GM08714 (cell line): ENCODE data around the gene BCL11B.

Experiments used
- H3K4me3 ChIP-seq: fragments of 200-500 bp; sonication (Bioruptor generic); 2 replicates; pipeline ENCODE4 v1.5.1; 2014; ENCODE audit warnings: mild to moderate bottlenecking, low read length, inconsistent platforms
- ZNF274 ChIP-seq: IDR thresholded peaks from 2 replicates; pipeline ENCODE4 v1.6.1; 2012; ENCODE audit warnings: mild to moderate bottlenecking, low read depth, low read length

BCL11B gene

GRCh38 chr14:99137913-99138571 is 134.0 kb downstream of the BCL11B start:
- TF ChIP-seq ZNF274, result no peak
- no peak overlapping the region for H3K4me3 ChIP-seq

DNA sequence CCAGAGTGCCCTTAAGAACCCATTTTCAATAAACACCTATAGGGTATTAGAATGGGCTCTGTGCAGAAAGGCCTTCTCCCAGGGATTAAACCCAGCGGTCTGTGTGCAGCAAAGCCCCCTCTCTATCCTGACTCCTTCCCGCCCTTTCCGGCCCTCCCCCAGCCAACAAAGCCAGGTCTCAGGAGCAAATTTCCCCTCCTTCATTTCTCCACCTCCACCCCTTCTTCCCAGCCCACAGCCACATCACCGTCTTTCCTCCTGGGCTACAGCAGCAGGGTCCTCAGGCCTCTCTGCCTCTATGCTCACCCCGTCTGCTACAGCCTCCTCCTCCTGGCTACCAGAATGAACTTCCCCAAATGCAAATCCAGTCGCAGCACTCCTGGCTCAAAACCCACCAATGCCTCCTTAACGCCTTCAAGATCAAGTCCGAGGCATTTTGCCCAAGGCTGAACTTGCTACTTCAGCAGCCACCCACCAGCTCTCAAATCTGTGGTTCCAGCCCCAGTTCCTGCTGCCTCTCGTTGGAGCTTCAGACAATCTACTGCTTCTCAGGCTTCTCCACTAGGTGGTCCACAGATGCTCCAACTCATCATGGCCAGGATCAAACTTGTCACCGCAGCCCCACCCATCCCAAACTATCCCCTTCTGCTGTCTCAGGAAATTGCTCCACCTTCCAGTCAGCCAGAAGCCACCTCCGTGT is 134.8 kb downstream of the BCL11B start:
- TF ChIP-seq ZNF274, result no peak

GRCh38 chr14:99136401-99136800 is 135.6 kb downstream of the BCL11B start:
- TF ChIP-seq ZNF274, result no peak

More for the DNA sequence above, 134.8 kb downstream of the BCL11B start:
- no peak overlapping the region for H3K4me3 ChIP-seq

GRCh38 chr14:99136047-99136400 is 136.0 kb downstream of the BCL11B start:
- no peak for TF ChIP-seq ZNF274
- H3K4me3 ChIP-seq, result no peak overlapping the region

More at GRCh38 chr14:99136401-99136800, 135.6 kb downstream of the BCL11B start:
- H3K4me3 ChIP-seq, result no peak overlapping the region

GRCh38 chr14:99134516-99135046 is 137.4 kb downstream of the BCL11B start:
- no peak overlapping the region for H3K4me3 ChIP-seq
- no peak for TF ChIP-seq ZNF274

DNA sequence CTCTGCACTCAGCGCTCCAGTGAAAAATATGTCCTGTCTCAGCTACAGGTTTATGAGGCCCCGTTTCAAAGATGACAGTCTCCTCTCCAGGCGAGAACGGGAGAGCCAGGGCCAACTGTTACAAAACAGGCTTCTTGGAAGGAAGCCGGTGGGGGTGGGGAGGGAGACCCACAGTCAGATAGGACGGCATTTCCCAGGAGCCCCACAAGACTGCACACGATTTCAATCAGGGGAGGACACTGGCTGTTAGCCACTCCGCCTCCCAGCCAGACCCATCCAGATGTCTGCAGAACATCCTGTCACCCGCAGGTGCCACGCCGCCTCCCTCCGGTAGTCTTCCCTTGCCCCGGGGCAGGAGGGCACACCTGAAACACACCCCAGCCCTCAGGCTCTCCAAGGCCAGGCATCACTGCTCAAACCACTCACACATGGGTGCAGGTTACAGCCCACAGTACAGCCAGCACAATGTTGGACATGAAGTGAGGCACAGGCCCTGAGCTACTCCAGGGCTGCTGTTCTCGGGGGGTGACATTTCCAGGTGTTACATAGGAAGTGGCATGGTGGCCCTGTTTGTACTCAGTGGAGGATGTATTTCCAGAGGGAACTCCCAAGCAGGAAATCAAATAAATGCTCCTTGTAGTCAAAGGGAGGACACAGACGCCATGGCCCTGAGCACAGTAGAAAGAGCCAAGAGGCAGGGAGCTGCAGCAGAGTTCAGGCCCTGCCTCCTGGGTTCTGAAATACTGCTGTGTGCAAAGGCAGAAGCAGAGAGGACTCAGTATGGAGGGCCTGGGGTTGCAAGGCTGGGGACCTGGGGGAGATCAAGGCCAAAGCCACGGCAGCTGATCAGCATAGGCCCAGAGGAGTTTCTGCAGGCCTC is 138.1 kb downstream of the BCL11B start:
- no peak for TF ChIP-seq ZNF274
- H3K4me3 ChIP-seq, result no peak overlapping the region

DNA sequence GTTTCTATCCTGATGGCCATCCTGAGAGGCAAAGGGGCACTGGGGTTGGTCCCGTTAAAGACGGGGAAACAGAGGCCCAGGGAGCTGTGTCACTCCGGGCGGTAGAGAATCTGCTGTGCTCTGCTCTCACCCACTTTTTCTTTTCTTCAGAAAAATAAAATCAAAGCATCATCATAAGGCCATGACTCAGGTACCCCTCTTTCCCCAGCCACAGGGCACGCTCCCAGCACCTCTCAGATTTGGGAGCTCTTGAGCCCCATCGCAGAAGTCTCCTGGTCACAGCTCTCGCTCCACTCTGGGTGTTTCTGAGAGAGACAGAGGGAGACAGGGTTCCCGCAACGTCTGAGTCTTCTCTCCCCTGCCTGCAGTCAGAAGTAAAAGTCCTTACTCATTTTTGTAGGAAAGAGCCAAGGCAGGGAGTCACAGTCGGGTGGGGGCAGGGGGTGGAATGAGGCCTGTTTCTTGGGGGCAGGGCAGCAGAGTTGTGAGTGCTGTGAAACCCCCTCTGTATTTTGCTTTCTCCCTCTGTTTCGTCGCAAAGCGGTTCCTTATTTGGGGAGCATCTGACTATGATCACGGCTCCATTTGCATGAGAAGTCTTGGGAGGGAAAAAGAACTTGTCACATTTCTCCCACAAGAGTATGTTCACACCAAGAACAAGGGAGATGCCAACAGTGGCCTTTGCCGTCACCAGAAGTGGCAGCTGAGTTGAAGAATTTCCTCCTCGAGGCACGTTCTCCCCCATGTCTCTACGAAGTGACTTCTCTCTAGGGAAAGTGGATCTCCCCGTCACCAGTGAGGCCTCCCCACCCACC is 139.0 kb downstream of the BCL11B start:
- H3K4me3 ChIP-seq, result no peak overlapping the region
- no peak for TF ChIP-seq ZNF274

DNA sequence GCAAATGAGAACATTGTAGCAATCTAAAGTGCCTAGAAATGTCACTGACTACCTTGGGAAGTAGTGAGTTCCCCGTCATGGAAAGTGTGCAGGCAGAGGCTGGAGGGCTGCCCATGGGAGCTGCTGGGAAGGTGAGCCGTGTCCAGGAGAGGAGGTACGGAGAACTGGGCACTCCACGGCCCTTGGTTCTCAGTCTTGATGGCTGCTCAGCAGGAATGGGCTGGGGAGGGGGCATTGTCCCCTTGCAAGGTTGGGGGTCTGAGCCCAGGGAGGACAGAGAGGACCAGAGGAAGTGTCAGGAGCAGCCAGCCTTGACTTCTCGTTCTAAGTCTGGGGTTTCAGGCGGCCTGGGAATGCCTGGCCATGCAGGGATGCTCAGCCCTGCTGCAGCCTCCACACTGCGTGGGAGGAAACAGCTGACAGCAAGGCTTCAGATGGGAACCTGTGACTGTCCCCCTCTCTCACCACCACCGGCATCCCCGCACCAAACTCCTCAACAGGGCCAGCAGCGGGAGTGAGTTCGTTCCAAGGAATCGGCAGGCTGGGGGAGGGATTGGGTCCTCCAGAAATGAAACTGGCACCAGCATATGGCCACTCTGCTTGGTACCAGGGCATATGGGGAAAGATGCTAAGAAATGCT is 140.2 kb downstream of the BCL11B start:
- TF ChIP-seq ZNF274, result no peak

GRCh38 chr14:99129998-99130397 is 142.0 kb downstream of the BCL11B start:
- H3K4me3 ChIP-seq, result no peak overlapping the region
- no peak for TF ChIP-seq ZNF274

More for the DNA sequence above, 140.2 kb downstream of the BCL11B start:
- no peak overlapping the region for H3K4me3 ChIP-seq

- no peak for TF ChIP-seq ZNF274
- H3K4me3 ChIP-seq, result no peak overlapping the region
These were observed 142.7 kb downstream of the BCL11B start for GRCh38 chr14:99129211-99129696.

- H3K4me3 ChIP-seq, result no peak overlapping the region
- no peak for TF ChIP-seq ZNF274
These were observed 143.8 kb downstream of the BCL11B start for GRCh38 chr14:99128185-99128584.

DNA sequence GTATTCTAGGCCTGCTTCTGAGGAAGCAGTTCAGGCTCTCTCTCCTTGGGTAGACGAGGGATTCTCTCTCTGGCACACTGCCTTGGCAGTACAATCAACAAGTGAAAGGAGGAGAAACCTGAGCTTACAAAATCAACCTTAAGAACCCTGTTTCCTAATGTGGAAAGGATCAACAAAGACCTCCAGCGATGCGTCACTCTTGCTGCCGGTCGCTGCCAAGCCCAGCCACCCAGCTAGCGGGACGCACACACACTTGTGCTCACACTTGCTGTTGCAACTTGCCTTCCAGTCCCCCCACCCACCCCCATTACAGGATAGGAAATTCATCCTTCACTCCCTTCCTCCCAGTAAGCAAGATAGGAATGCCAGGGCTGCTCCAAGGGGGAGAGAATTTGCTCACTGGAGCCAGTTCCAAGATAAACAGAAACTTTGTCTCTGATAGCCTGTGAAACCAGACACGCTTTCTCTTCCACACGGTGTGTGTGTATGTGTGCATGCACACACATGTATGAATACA is 144.3 kb downstream of the BCL11B start:
- TF ChIP-seq ZNF274, result no peak
- H3K4me3 ChIP-seq, result no peak overlapping the region
